ENCODE results near the gene SLC37A1. TPM values are rescaled to one million over a fixed set of nuclear protein-coding genes. Genes with fewer than 3 reads are reported as not detected.
A peak's percentile ranks its signal among the peaks of the same experiment; 100 is the strongest.

SLC37A1 gene
- total and polyA plus RNA-seq, 9 of the 15 experiments (the other 6 are each of a cell fraction or from before 2014, with no cell fraction given) = 0.06 to 3.4 (median 0.40) TPM

DNA sequence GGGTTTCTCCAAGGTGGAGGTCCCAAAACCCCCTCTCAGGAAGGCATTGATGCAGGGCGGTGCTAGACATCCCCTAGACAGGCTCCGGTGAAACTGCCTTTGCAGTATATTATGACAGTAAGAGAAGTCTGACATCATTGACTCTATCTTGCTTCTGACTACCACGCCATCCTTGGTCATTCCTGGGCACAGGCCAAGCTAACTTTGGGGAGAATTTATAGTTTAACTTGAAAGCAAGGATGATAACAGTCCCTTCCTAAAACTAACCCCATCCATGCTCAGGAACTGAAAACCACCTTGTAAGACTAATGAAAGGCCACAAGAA, 47.9 kb upstream of the SLC37A1 start:
- POLR2A ChIA-PET = no interaction called here
- H3K27me3 ChIP-seq (ENCODE audit: control insufficient read depth in 2 of 2, insufficient read depth in 2 of 2, low read length in 2 of 2) = peaks cover 2% of the 10 kb centered on the region in 2 experiments; a peak in 1 of 5 replicates
- no peaks in the 10 kb centered on the region for H3K36me3 ChIP-seq (ENCODE audit: control insufficient read depth, insufficient read depth, low read length)
- H3K27ac ChIP-seq (ENCODE audit: extremely low read depth, low read depth, low read length) = no peak overlapping the region
- no peaks in the 10 kb centered on the region for H4K20me1 ChIP-seq (replicated peaks; ENCODE audit: control insufficient read depth, insufficient read depth, low read length)
- WGBS (ENCODE audit: insufficient coverage, low coverage, missing lambda C conversion rate) = 3% methylated on average over 3 of the region's 3 CpGs
- no peaks in the 10 kb centered on the region for H3K9me1 ChIP-seq (ENCODE audit: control insufficient read depth, insufficient read depth, low read length)
- in situ Hi-C loops (cut with MboI) (loop anchor here (5.0 kb wide), 1 partner anchor 62 kb away; no protein-coding TSS in a partner anchor), intact Hi-C loops (cut with micrococcal nuclease) (loop anchor here (2.0 to 5.0 kb wide), 2 partner anchors 35 to 72 kb away; no protein-coding TSS in a partner anchor)
- no peaks in the 10 kb centered on the region for H3K79me2 ChIP-seq (ENCODE audit: control insufficient read depth, insufficient read depth, low read length)
- DNase-seq (ENCODE audit: extremely low read depth in 1 of 4, low spot score in 3 of 4) = no peak
- peaks cover 29 to 48% of the 10 kb centered on the region in 2 experiments for H3K4me1 ChIP-seq (replicated peaks in 1 of 2; ENCODE audit: control insufficient read depth in 2 of 2, insufficient read depth in 2 of 2, low read length in 2 of 2)
- no peak overlapping the region for H3K4me3 ChIP-seq
- H2AFZ ChIP-seq (ENCODE audit: low read depth, low read length) = no peak overlapping the region
- peak overlapping the region; percentile 58; the same call in 1 of the 2 replicates for H3K4me2 ChIP-seq (ENCODE audit: insufficient read depth, low read length)
- no peak for FAIRE-seq
- CTCF ChIA-PET (ENCODE audit: low intra/inter-chr PET ratio) = no interaction called here
- H3K9me3 ChIP-seq (replicated peaks; ENCODE audit: control insufficient read depth, insufficient read depth, low read depth, low read length) = no peaks in the 10 kb centered on the region
- ATAC-seq = no peak
- no TSS peak for BruUV-seq (replicated peaks)
- no peak overlapping the region for H3K9ac ChIP-seq (ENCODE audit: insufficient read depth in 1 of 2, low read depth in 2 of 2, low read length in 2 of 2)
- TF ChIP-seq MEF2A (IDR thresholded peaks at IDR 0.05; ENCODE audit: control insufficient read depth, low read depth, low read length) (no peak), JUN (IDR thresholded peaks at IDR 0.05; ENCODE audit: borderline replicate concordance, low read depth, low read length) (no peak), JUN (CRISPR knock-in tag; IDR thresholded peaks at IDR 0.05; ENCODE audit: borderline replicate concordance) (peak; percentile 14; the same call in 1 of the 2 replicates), ZFX (CRISPR knock-in tag; IDR thresholded peaks at IDR 0.05) (no peak), GABPB1 (CRISPR knock-in tag; IDR thresholded peaks at IDR 0.05) (0 out of 2 replicates have a peak, but pooled peaks have one; percentile 16), RBBP5 (IDR thresholded peaks at IDR 0.05; ENCODE audit: borderline replicate concordance, insufficient read depth, low read length, poor library complexity, severe bottlenecking) (no peak), ZNF764 (CRISPR knock-in tag; IDR thresholded peaks at IDR 0.05; ENCODE audit: low read depth) (no peak), FOXA1 (IDR thresholded peaks at IDR 0.05; ENCODE audit: borderline replicate concordance) (no peak), CREB1 (IDR thresholded peaks at IDR 0.05) (0 out of 2 replicates have a peak, but pooled peaks have one; percentile 12), CREB1 (CRISPR knock-in tag; IDR thresholded peaks at IDR 0.05) (no peak), CREBBP (IDR thresholded peaks at IDR 0.05; ENCODE audit: low read depth, low read length) (no peak), HIVEP1 (CRISPR knock-in tag; IDR thresholded peaks at IDR 0.05) (no peak)
- TF ChIP-seq, protein P1, sequence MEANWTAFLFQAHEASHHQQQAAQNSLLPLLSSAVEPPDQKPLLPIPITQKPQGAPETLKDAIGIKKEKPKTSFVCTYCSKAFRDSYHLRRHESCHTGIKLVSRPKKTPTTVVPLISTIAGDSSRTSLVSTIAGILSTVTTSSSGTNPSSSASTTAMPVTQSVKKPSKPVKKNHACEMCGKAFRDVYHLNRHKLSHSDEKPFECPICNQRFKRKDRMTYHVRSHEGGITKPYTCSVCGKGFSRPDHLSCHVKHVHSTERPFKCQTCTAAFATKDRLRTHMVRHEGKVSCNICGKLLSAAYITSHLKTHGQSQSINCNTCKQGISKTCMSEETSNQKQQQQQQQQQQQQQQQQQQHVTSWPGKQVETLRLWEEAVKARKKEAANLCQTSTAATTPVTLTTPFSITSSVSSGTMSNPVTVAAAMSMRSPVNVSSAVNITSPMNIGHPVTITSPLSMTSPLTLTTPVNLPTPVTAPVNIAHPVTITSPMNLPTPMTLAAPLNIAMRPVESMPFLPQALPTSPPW (CRISPR knock-in tag; IDR thresholded peaks at IDR 0.05) = peak; percentile 4; the same call in 1 of the 2 replicates
- TF ChIP-seq, protein P2, sequence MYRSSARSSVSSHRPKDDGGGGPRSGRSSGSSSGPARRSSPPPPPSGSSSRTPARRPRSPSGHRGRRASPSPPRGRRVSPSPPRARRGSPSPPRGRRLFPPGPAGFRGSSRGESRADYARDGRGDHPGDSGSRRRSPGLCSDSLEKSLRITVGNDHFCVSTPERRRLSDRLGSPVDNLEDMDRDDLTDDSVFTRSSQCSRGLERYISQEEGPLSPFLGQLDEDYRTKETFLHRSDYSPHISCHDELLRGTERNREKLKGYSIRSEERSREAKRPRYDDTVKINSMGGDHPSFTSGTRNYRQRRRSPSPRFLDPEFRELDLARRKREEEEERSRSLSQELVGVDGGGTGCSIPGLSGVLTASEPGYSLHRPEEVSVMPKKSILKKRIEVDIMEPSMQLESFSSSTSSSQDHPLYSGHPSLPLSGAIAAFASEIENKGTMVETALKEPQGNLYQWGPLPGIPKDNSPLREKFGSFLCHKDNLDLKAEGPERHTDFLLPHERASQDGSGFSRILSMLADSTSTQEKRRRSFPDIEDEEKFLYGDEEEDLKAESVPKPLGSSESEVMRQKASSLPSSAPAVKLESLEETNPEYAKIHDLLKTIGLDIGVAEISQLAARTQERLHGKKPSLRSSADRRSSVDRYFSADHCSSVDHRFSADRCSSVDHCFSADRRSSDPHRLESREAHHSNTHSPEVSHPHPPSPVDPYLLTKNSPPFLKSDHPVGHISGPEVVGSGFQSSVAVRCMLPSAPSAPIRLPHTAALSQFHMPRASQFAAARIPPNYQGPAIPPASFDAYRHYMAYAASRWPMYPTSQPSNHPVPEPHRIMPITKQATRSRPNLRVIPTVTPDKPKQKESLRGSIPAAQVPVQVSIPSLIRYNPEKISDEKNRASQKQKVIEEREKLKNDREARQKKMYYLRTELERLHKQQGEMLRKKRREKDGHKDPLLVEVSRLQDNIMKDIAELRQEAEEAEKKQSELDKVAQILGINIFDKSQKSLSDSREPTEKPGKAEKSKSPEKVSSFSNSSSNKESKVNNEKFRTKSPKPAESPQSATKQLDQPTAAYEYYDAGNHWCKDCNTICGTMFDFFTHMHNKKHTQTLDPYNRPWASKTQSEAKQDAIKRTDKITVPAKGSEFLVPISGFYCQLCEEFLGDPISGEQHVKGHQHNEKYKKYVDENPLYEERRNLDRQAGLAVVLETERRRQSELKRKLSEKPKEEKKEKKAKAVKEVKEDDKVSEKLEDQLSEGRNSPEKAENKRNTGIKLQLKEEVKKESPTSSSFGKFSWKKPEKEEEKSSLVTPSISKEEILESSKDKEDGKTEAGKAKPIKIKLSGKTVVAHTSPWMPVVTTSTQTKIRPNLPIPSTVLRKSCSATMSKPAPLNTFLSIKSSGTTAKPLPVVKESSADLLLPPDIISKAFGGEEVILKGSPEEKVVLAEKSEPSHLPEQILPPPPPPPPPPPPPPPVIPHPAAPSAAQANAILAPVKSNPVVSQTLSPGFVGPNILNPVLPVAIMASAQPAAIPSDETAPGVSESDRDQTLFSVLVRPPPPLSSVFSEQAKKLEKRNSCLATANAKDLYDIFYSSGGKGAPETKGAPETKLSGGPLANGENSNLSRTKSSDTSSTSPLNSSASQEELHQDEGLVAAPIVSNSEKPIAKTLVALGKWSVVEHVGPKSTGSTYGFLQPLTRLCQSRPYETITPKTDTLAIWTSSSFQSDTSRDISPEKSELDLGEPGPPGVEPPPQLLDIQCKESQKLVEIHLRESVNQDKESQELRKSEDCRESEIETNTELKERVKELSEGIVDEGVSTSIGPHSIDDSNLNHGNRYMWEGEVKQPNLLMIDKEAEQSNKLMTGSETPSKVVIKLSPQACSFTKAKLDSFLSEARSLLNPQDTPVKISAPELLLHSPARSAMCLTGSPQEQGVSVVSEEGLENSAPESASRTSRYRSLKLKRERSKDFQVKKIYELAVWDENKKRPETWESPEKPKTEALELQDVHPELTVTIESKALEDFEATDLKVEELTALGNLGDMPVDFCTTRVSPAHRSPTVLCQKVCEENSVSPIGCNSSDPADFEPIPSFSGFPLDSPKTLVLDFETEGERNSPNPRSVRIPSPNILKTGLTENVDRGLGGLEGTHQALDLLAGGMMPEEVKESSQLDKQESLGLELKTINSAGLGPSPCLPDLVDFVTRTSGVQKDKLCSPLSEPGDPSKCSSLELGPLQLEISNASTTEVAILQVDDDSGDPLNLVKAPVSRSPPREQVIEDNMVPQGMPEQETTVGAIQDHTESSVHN (IDR thresholded peaks at IDR 0.05; ENCODE audit: borderline replicate concordance in 1 of 2, low read depth in 1 of 2) = no peak

Measured in K562 (cell line).